Measurements from ENCODE around the gene ARHGAP31.
"Not testable (repeated sequence)": the region's sequence is repeated elsewhere in the genome, so short reads cannot be mapped to it uniquely, and the experiment has no call there.

ARHGAP31 gene

GRCh38 chr3:119315600-119316312, 21.6 kb downstream of the ARHGAP31 start:
- H3K4me3 Mint-ChIP-seq, result no peak overlapping the region
- H3K27ac Mint-ChIP-seq (ENCODE audit: low read depth), result no peak overlapping the region
- H3K27me3 Mint-ChIP-seq, result no peaks in the 10 kb centered on the region
- DNase-seq (ENCODE audit: low spot score in 2 of 2) (no peak), ATAC-seq (replicated peaks; ENCODE audit: extremely low read depth, poor library complexity, severe bottlenecking) (no peak)
- H3K9me3 Mint-ChIP-seq, result no peaks in the 10 kb centered on the region
- H3K36me3 Mint-ChIP-seq (ENCODE audit: insufficient read depth), result peaks cover 8% of the 10 kb centered on the region
- H3K4me1 Mint-ChIP-seq, result peaks cover 9% of the 10 kb centered on the region

DNA sequence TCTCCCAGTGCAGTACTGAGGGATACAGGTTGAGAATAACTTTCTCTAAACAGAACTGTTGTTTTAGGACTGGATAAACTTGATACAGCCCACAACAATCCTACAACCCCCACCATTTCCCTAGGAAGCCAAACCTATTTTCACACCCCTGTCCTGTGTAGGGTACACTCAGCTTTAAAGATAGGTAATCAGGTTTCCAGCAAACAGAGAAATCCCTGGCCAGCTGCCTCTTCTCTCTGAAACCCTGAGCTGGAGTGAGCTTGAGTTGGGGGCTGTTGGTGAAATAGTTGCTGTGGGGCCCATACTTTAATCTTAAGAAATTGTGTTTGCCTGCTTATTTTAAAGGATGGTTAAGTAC, 22.1 kb downstream of the ARHGAP31 start:
- Mint-ChIP-seq H3K27me3 (no peaks in the 10 kb centered on the region), H3K9me3 (no peaks in the 10 kb centered on the region), H3K36me3 (ENCODE audit: insufficient read depth) (peaks cover 5% of the 10 kb centered on the region), H3K4me1 (peaks cover 5% of the 10 kb centered on the region), H3K4me3 (no peak overlapping the region), H3K27ac (ENCODE audit: low read depth) (no peak overlapping the region)
- ATAC-seq (replicated peaks; ENCODE audit: extremely low read depth, poor library complexity, severe bottlenecking) (no peak), DNase-seq (ENCODE audit: low spot score in 2 of 2) (no peak)

DNA sequence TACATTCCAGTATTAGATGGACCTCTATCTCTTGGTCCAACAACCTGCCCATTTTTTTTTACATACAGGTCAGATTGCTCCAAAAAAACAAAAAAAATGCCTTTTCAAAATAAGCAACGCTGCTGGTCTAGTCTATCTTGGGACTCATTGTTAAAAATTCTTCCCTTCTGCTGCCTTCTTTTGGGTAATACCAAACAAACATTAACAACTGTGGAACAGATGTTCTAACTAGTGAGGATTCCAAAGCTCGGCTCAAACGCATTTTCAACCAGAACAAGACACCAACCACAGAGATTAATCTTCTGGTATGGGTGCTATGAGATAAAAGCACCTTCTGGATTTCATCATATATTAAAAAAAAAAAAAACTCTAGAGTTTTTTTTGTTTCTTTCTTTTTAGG, 24.7 kb downstream of the ARHGAP31 start:
- no peak for ATAC-seq (replicated peaks; ENCODE audit: extremely low read depth, poor library complexity, severe bottlenecking)

DNA sequence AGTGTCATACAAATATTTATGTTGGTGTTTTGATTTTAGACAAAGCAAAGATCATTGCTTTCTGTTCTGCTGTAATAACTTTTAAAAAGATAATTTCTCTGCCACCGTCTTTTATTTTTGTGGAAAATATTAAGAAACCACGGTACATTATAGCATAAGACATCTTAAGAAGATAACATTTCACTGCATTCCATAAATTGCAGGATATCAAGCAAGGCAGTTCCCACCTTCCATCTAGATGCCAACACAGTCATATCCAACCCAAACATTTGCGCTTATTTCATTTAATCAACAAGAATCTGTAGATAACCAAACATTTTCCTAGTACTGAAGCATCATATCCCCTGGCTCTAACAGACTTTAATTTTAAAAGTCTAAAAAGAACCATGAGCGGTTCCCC, 25.1 kb downstream of the ARHGAP31 start:
- ATAC-seq (replicated peaks; ENCODE audit: extremely low read depth, poor library complexity, severe bottlenecking), result no peak
- Mint-ChIP-seq H3K9me3 (no peaks in the 10 kb centered on the region), H3K4me3 (no peak overlapping the region), H3K4me1 (peaks cover 11% of the 10 kb centered on the region), H3K36me3 (ENCODE audit: insufficient read depth) (peaks cover 15% of the 10 kb centered on the region), H3K27me3 (no peaks in the 10 kb centered on the region), H3K27ac (ENCODE audit: low read depth) (no peak overlapping the region)
- DNase-seq (ENCODE audit: low spot score in 2 of 2), result no peak

More for the DNA sequence above, 24.7 kb downstream of the ARHGAP31 start:
- Mint-ChIP-seq H3K27ac (ENCODE audit: low read depth) (no peak overlapping the region), H3K27me3 (no peaks in the 10 kb centered on the region), H3K4me3 (no peak overlapping the region), H3K36me3 (ENCODE audit: insufficient read depth) (peaks cover 17% of the 10 kb centered on the region), H3K4me1 (peaks cover 6% of the 10 kb centered on the region), H3K9me3 (no peaks in the 10 kb centered on the region)
- DNase-seq (ENCODE audit: low spot score in 2 of 2), result no peak

DNA sequence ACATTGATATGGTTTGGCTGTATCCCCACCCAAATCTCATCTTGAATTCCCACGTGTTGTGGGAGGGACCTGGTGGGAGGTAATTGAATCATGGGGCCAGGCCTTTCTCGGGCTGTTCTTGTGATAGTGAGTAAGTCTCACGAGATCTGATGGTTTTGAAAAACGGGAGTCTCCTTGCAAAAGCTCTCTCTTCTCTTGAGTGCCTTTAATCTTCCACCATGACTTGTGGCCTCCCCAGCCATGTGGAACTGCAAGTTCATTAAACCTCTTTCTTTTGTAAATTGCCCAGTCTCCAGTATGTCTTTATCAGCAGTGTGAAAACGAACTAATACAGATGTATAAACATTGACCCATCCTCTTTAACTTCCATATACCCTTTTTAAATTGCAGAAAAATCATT, 26.6 kb downstream of the ARHGAP31 start:
- ATAC-seq (replicated peaks; ENCODE audit: extremely low read depth, poor library complexity, severe bottlenecking); DNase-seq (ENCODE audit: low spot score in 2 of 2); H3K27me3 Mint-ChIP-seq; H3K4me3 Mint-ChIP-seq; H3K27ac Mint-ChIP-seq (ENCODE audit: low read depth); H3K9me3 Mint-ChIP-seq: not testable (repeated sequence)
- peaks cover 14% of the 10 kb centered on the region for H3K4me1 Mint-ChIP-seq
- peaks cover 15% of the 10 kb centered on the region for H3K36me3 Mint-ChIP-seq (ENCODE audit: insufficient read depth)

- Mint-ChIP-seq H3K27ac (ENCODE audit: low read depth) (peak overlapping the region; percentile 95), H3K9me3 (no peaks in the 10 kb centered on the region), H3K4me3 (peak overlapping the region; percentile 88), H3K36me3 (ENCODE audit: insufficient read depth) (peaks cover 15% of the 10 kb centered on the region), H3K27me3 (no peaks in the 10 kb centered on the region), H3K4me1 (peaks cover 14% of the 10 kb centered on the region)
- DNase-seq (ENCODE audit: low spot score in 2 of 2) (no peak), ATAC-seq (replicated peaks; ENCODE audit: extremely low read depth, poor library complexity, severe bottlenecking) (peak; percentile 6)
Measured at GRCh38 chr3:119322021-119322834, 28.0 kb downstream of the ARHGAP31 start.

- Mint-ChIP-seq H3K36me3 (ENCODE audit: insufficient read depth) (peaks cover 15% of the 10 kb centered on the region), H3K27ac (ENCODE audit: low read depth) (peak overlapping the region; percentile 95), H3K27me3 (no peaks in the 10 kb centered on the region), H3K4me1 (peaks cover 14% of the 10 kb centered on the region), H3K9me3 (no peaks in the 10 kb centered on the region), H3K4me3 (peak overlapping the region; percentile 88)
- DNase-seq (ENCODE audit: low spot score in 2 of 2) (peak; percentile 65 to 85), ATAC-seq (replicated peaks; ENCODE audit: extremely low read depth, poor library complexity, severe bottlenecking) (peak; percentile 82)
Measured at GRCh38 chr3:119322835-119323722, 28.9 kb downstream of the ARHGAP31 start.

DNA sequence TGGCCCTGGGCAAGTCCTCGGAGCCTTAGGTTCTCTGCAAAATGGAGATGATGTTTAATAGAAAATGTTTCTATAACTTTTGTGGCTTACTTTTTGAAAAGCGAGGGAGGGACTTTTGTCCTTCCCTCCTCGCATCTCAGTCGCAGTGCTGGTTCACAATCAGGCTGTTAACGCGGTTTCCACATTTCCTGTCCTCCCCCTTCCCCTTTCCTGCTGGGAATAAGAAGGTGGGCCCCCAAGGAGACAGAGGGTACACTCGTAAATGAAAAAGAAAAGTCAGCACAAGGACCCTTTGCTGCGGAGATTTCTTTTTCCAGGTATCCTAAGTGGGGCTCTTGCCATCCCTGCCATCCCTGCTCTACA, 29.5 kb downstream of the ARHGAP31 start:
- H3K27ac Mint-ChIP-seq (ENCODE audit: low read depth), result peak overlapping the region; percentile 95
- H3K9me3 Mint-ChIP-seq, result no peaks in the 10 kb centered on the region
- ATAC-seq (replicated peaks; ENCODE audit: extremely low read depth, poor library complexity, severe bottlenecking), result no peak
- H3K4me3 Mint-ChIP-seq, result peak overlapping the region; percentile 88
- DNase-seq (ENCODE audit: low spot score in 2 of 2), result no peak
- no peaks in the 10 kb centered on the region for H3K27me3 Mint-ChIP-seq
- H3K36me3 Mint-ChIP-seq (ENCODE audit: insufficient read depth), result peaks cover 15% of the 10 kb centered on the region
- peaks cover 14% of the 10 kb centered on the region for H3K4me1 Mint-ChIP-seq

GRCh38 chr3:119324899-119325298, 30.7 kb downstream of the ARHGAP31 start:
- DNase-seq (ENCODE audit: low spot score in 2 of 2), result no peak
- Mint-ChIP-seq H3K27me3 (no peaks in the 10 kb centered on the region), H3K4me3 (no peak overlapping the region), H3K36me3 (ENCODE audit: insufficient read depth) (peaks cover 16% of the 10 kb centered on the region), H3K27ac (ENCODE audit: low read depth) (no peak overlapping the region), H3K4me1 (peaks cover 14% of the 10 kb centered on the region), H3K9me3 (no peaks in the 10 kb centered on the region)
- no peak for ATAC-seq (replicated peaks; ENCODE audit: extremely low read depth, poor library complexity, severe bottlenecking)

- no peak overlapping the region for H3K27ac Mint-ChIP-seq (ENCODE audit: low read depth)
- no peaks in the 10 kb centered on the region for H3K9me3 Mint-ChIP-seq
- H3K4me1 Mint-ChIP-seq, result peaks cover 14% of the 10 kb centered on the region
- peaks cover 14% of the 10 kb centered on the region for H3K36me3 Mint-ChIP-seq (ENCODE audit: insufficient read depth)
- ATAC-seq (replicated peaks; ENCODE audit: extremely low read depth, poor library complexity, severe bottlenecking), result no peak
- no peak overlapping the region for H3K4me3 Mint-ChIP-seq
- no peaks in the 10 kb centered on the region for H3K27me3 Mint-ChIP-seq
- DNase-seq (ENCODE audit: low spot score in 2 of 2), result no peak
Measured at GRCh38 chr3:119326976-119327375, 32.8 kb downstream of the ARHGAP31 start.

DNA sequence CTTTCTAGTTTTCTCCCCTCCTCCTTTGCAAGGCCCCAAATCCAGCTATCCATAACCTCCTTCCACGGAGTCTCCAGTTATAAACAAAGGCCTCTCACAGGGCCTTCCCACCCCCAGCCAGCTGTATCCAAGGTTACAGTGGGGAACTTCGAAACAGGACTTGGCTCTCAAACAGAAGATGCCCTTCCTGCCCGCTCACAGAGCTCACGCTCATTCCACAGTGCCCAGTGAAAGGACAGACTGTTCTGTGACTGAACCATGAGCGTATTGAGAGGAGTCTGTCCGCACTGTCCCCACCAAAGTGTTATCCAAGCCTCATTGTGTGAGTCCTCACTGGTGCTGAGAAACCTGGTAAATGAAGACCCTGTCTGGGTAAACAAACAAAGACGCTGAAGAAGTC, 35.4 kb downstream of the ARHGAP31 start:
- H3K4me1 Mint-ChIP-seq, result peaks cover under 1% of the 10 kb centered on the region
- no peak overlapping the region for H3K27ac Mint-ChIP-seq (ENCODE audit: low read depth)
- H3K9me3 Mint-ChIP-seq, result no peaks in the 10 kb centered on the region
- DNase-seq (ENCODE audit: low spot score in 2 of 2) (no peak), ATAC-seq (replicated peaks; ENCODE audit: extremely low read depth, poor library complexity, severe bottlenecking) (no peak)
- no peaks in the 10 kb centered on the region for H3K27me3 Mint-ChIP-seq
- no peak overlapping the region for H3K4me3 Mint-ChIP-seq
- peaks cover 3% of the 10 kb centered on the region for H3K36me3 Mint-ChIP-seq (ENCODE audit: insufficient read depth)

DNA sequence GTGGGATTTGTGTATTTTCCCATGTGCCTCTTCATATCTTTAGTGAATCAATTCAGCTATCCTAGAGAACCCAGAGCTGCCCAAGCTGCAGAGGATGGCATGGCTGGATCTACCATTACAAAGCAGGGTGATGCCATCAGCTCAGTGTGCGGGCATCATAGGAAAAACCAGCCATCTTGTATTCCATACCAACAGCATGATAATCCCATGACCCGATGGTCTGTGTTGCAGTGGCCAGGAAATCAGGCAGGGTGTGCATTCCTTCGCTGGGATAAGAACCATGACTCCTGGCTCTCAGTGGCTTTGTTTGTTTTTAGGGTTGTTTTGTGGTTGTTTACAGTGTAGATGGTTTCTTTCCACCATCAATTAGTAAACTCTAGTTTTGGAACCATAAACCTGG, 36.0 kb downstream of the ARHGAP31 start:
- DNase-seq (ENCODE audit: low spot score in 2 of 2) (no peak), ATAC-seq (replicated peaks; ENCODE audit: extremely low read depth, poor library complexity, severe bottlenecking) (no peak)
- Mint-ChIP-seq H3K27ac (ENCODE audit: low read depth) (no peak overlapping the region), H3K9me3 (no peaks in the 10 kb centered on the region), H3K4me3 (no peak overlapping the region), H3K4me1 (peaks cover 2% of the 10 kb centered on the region), H3K27me3 (no peaks in the 10 kb centered on the region), H3K36me3 (ENCODE audit: insufficient read depth) (peaks cover 3% of the 10 kb centered on the region)
